Activated T-cell treated with anti-CD3 and anti-CD28 coated beads for 24 hours (primary cell): Measurements from ENCODE around the gene ANTXR1.
"Not testable (repeated sequence)": the region's sequence is repeated elsewhere in the genome, so short reads cannot be mapped to it uniquely, and the experiment has no call there.

ENCODE experiments used
- DNase-seq: peaks from one replicate; pipeline ENCODE4 v3.0.0-alpha.2; 2020; ENCODE audit warnings: low read depth

ANTXR1 gene

GRCh38 chr2:69165091-69165880 lies 152.3 kb downstream of the ANTXR1 start:
- DNase-seq = no peak

DNA sequence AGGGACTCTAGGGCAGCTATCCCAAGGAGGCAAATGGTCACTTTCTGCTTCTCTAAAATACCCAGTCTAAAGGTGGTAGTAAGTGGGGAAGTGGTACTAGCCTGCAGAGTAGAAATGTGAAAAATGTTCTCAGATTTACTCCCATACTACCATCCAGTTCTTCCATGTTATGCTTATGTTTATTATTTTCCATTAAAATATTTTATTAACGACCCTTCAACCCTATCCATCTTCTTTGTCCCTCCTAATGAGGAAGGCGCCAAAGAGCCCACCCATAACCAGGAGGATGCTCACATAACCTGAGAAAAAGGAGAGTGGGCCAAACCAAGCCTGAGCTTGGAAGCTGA lies 153.5 kb downstream of the ANTXR1 start:
- DNase-seq = no peak

DNA sequence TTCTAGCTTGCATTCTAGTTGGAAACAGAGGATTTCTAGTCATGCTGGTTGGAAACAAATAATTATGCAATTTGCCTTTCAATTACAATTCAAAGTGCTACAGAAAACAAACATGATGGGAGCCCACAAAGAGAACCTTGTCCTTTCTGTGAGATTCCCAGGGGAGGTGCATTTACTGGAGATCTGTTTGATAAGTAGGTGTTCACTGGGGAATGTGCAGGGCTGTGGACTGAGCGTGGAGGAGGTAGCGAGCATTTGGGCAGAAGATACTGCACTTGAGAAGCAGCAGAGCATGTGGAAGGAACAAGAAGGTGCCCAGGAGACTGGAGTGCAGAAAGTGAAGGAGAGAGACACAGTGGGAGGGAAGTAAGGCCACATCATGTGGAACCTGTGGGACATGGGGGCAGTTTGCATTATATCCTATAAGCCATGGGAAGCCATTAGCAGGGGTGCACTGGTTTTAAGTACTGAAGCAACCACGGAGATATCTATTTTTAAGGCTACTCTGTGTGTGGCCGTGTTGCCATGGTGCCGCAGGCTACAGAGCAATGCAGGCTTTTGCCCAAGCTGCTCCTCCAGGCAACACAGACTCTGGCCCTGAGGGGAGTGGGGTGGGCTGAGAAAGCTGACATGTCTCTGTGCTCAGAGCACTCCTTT lies 154.0 kb downstream of the ANTXR1 start:
- no peak for DNase-seq

DNA sequence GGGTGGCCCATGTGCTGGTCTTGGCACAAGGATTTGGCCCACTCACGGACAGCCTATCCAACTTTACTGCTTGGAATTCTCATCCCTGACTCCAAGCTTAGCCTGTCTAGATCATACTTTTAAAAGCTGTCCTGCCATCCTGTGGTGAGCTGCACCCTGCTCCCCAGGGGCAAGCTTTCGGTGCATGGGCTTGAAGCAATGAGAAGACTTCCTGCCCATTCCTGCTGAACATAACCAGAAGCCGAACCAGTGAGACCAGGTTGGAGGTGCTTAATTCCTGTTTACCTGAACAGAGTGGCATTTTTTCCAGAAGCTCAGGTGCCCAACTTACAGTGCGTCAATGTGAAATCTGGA lies 154.5 kb downstream of the ANTXR1 start:
- DNase-seq = no peak

DNA sequence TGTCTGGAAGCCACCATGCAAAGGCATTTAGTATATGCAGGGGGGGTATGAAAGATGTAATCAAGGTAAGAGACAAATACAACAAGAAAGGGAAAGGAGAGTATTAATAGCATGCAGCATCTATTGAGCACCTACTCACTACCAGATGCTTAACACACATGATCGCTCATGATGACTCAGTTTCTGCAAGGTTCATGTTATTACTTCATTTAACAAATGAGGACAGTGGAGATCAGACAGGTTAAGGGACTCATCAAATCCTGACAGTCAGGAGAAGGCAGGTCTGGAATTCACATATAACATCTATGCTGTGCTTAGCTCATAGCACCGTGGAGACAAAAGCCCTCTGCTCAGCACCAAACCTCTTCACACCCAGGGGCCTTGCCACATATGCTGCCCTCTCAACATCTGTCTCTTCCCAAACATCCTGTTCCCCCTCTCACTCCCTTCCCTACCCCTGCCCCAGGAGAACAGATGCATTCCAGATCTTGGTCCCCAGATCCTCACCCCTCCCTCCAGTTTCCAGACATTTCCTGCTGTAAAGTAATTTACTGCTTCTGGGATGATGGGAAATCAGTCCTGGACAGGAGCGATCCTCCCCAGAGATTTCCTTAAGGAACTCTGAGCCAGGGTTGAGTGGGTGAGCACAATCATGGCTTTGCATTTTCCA lies 155.3 kb downstream of the ANTXR1 start:
- no peak for DNase-seq

- DNase-seq = no peak
Measured at GRCh38 chr2:69168950-69169654, 156.1 kb downstream of the ANTXR1 start.

DNA sequence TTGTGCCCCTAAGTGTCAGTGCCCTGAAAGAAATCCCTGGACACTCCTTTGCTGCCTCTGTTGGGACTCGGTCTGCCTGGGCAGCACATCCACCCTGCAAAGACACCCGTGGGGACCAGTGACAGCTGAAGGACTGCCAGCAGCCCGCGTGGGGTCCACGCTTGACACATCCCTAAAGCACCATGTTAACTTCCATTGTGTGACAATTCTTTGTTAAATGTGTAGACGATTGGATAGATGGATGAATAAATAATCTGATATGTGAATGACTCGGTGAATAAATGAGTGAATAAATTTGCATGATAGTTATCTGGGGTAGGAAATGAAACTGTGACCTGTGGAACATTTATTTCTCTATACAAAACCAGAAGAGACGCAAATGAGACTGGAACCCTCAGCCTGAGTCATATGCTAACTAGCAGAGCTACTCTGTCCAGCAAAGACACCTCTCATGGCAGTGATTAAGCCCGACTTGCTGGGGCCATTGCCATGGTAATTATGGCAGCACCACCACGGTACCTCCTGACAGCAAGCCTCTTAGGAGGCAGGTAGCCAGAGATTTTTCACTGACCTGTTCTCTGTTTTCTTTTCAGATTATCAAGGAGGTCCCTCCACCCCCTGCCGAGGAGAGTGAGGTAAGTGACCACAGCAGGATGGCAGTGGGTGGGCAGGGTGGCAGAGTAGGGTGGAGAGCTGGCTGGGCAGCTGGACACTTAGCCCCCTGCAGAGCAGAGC lies 156.8 kb downstream of the ANTXR1 start:
- no peak for DNase-seq

DNA sequence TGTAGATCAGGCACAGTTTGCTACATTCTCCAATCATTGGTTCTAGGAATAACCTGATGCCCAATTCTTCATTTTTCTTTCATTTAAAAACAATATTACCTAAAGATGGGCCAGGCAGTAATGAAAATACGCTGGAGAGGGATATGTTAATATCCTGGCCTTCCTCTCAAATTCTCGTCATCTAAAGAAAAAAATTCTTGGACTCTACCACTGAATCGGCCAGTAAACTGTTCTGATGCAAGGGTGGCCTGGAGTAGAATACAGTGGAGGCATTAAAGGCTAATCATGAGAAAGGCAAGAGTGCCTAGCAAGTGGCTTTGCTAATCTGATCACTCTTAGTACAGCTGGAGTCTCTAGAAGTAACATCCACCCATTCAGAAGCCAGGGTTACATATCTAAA lies 157.7 kb downstream of the ANTXR1 start:
- no peak for DNase-seq

GRCh38 chr2:69171116-69171896 lies 158.3 kb downstream of the ANTXR1 start:
- DNase-seq = no peak

GRCh38 chr2:69171897-69172525 lies 159.0 kb downstream of the ANTXR1 start:
- DNase-seq = no peak

GRCh38 chr2:69173706-69174105 lies 160.7 kb downstream of the ANTXR1 start:
- DNase-seq = no peak

- not testable (repeated sequence) for DNase-seq
Measured at GRCh38 chr2:69174211-69174610, 161.2 kb downstream of the ANTXR1 start.

GRCh38 chr2:69175790-69176715 lies 163.1 kb downstream of the ANTXR1 start:
- DNase-seq = no peak

DNA sequence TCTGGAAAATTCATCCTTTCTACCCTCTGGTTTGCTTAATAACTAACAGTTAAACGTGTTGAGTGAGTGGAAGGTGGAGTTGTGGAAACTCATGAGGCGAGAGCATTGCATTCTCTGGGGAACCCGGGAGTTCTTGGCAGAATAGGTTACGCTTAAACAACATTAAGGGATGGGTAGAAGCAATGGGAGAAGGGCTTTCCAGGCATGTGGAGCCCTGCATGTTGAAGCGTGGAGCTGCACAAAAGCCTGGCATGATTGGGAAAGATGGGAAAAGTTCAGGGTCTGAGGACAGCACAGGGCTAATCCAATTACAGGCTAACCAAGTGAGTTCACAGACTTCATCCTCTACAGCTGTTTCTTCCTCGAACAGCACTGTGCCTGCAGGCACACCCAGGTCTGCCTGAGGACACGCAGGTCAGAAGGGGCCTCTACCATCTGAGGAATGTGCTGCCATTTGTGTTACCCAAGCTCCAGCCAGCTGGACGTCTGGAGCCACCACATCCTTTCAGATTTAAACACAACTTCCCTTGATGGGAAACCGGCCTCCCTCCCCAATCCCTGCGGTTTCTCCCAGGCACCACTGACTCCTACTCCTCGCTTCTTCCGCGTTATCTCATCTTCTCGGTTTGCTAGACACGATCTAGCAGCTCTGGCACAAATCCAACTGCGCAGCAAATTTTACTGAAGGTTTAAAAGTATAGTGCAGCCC lies 164.2 kb downstream of the ANTXR1 start:
- no peak for DNase-seq

DNA sequence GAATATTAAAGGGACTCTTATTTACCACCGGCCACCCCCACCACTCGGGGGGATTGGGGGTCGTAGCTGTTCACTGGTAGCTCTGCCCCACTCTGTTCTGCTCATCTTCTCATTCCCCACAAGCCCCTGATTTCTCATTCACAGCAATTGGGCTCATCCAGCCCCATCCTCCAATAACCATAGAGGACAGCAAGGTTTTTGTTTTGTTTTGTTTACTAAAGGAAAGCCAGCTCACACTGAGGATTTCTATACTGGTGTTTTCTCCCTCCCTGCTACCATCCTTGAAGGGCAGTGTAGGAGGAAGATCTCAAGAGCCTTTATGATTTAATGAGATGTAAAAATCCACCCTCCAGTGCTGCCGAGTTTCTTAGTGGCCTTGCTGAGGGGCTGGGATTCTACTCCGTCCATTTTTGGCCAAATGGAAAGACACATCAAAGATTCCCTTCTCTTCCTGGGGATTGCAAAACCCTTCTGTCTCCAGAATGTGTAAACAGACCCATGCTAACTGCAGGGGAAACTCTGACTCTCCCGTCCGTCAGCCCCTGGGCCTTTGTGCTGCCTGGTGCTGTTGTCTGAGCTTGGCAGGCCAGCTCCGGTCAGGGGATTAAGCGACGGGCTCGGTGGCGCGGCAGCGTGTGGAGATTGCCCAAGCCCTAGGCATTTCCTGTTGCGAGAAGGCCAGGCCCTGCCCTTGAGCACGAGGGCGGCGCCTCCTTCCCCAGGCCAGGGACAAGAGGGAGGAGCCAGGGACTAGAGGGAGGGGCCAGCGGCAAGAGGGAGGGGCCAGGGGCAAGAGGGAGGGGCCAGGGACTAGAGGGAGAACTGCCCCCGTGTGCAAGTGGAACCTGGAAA lies 165.0 kb downstream of the ANTXR1 start:
- DNase-seq = no peak

GRCh38 chr2:69178756-69179155 lies 165.8 kb downstream of the ANTXR1 start:
- DNase-seq = no peak

DNA sequence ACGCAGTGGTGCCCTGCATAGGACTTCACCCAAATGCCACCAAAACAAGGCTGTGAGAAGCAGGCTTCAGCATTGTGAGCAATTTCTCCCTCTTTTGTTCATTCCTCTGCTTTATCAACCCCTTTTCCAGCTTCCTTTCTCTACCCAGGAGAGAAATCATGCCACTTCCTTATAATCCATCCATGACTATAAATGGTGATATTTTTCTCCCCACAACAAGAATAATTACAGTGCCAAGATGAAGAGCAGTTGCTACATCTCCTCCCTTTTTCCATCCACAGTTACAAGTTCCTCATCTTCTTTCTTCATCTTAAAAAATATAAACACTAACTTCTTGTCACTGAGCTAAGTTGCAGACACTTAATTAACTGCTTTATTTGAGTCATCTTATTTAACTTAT lies 167.2 kb downstream of the ANTXR1 start:
- no peak for DNase-seq

- DNase-seq = no peak
Measured at GRCh38 chr2:69180974-69181373, 168.0 kb downstream of the ANTXR1 start.
